ENCODE measurements around the gene USP17L12. TPM values are rescaled to one million over a fixed set of nuclear protein-coding genes. Genes with fewer than 3 reads are reported as not detected.
"Not testable (repeated sequence)": the region's sequence is repeated elsewhere in the genome, so short reads cannot be mapped to it uniquely, and the experiment has no call there.

The USP17L12 gene
- total RNA-seq (2014; rRNA removed; shearing (Covaris generic)) = not detected in 2 replicates

- H3K27ac ChIP-seq; H3K4me1 ChIP-seq; DNase-seq; H3K4me3 ChIP-seq; H3K9me3 ChIP-seq (replicated peaks); H3K27me3 ChIP-seq; H3K36me3 ChIP-seq: not testable (repeated sequence)
Measured at GRCh38 chr4:9219852-9220251, at the start of gene USP17L12. TSS of gene USP17L12 (plus strand) at chr4:9220152. CDS start at chr4:9220152, 0 bp downstream.

DNA sequence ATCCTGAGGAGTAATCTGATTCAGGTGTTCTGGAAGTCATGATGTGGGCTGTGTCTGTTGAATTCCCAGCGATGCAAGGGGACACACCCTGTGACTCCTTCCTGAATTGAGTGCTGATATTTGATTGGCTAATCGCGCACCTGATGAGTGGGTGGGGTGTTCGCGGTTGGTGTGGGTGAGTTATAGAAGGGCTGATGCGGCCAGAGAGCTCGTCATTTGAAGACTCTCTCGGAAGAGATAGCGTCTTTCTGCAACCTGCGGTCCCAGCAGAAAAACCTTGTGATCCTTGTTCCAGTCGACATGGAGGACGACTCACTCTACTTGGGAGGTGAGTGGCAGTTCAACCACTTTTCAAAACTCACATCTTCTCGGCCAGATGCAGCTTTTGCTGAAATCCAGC lies 9.6 kb upstream of the USP17L12 start, which contains the start of gene USP17L10:
Gene USP17L10, plus strand, starts transcription at position 301 of the 400 bp plus-strand sequence. Its CDS starts 0 bp downstream, at position 301.
- H3K36me3 ChIP-seq; H3K27me3 ChIP-seq; H3K4me1 ChIP-seq; H3K27ac ChIP-seq; H3K4me3 ChIP-seq; H3K9me3 ChIP-seq (replicated peaks); DNase-seq: not testable (repeated sequence)

GRCh38 chr4:9214701-9215100 lies 5.3 kb upstream of the USP17L12 start:
- H3K27me3 ChIP-seq; H3K4me1 ChIP-seq; H3K9me3 ChIP-seq (replicated peaks); H3K36me3 ChIP-seq; H3K27ac ChIP-seq; DNase-seq; H3K4me3 ChIP-seq: not testable (repeated sequence)

DNA sequence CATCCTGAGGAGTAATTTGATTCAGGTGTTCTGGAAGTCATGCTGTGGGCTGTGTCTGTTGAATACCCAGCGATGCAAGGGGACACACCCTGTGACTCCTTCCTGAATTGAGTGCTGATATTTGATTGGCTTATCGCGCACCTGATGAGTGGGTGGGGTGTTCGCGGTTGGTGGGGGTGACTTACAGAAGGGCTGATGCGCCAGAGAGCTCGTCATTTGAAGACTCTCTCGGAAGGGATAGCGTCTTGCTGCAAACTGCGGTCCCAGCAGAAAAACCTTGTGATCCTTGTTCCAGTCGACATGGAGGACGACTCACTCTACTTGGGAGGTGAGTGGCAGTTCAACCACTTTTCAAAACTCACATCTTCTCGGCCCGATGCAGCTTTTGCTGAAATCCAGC lies 4.8 kb upstream of the USP17L12 start, which contains the start of gene USP17L11:
Gene USP17L11, plus strand, starts transcription at position 301 of the 400 bp plus-strand sequence. Its CDS starts 0 bp downstream, at position 301.
- not testable (repeated sequence) for H3K4me3 ChIP-seq; H3K36me3 ChIP-seq; DNase-seq; H3K27me3 ChIP-seq; H3K27ac ChIP-seq; H3K4me1 ChIP-seq; H3K9me3 ChIP-seq (replicated peaks)

- not testable (repeated sequence) for H3K36me3 ChIP-seq; H3K9me3 ChIP-seq (replicated peaks); DNase-seq; H3K27me3 ChIP-seq; H3K27ac ChIP-seq; H3K4me3 ChIP-seq; H3K4me1 ChIP-seq
Measured at GRCh38 chr4:9224596-9224995, 4.6 kb downstream of the USP17L12 start, which contains the start of gene USP17L13. TSS of gene USP17L13 (plus strand) at chr4:9224896. CDS start at chr4:9224896, 0 bp downstream.

DNA sequence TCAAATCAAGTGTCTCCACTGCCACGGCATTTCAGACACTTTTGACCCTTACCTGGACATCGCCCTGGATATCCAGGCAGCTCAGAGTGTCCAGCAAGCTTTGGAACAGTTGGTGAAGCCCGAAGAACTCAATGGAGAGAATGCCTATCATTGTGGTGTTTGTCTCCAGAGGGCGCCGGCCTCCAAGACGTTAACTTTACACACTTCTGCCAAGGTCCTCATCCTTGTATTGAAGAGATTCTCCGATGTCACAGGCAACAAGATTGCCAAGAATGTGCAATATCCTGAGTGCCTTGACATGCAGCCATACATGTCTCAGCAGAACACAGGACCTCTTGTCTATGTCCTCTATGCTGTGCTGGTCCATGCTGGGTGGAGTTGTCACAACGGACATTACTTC lies 10.3 kb downstream of the USP17L12 start:
- not testable (repeated sequence) for H3K4me3 ChIP-seq; H3K36me3 ChIP-seq; H3K27me3 ChIP-seq; H3K27ac ChIP-seq; DNase-seq; H3K4me1 ChIP-seq; H3K9me3 ChIP-seq (replicated peaks)

DNA sequence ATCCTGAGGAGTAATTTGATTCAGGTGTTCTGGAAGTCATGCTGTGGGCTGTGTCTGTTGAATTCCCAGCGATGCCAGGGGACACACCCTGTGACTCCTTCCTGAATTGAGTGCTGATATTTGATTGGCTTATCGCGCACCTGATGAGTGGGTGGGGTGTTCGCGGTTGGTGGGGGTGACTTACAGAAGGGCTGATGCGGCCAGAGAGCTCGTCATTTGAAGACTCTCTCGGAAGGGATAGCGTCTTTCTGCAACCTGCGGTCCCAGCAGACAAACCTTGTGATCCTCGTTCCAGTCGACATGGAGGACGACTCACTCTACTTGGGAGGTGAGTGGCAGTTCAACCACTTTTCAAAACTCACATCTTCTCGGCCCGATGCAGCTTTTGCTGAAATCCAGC lies 14.1 kb downstream of the USP17L12 start, which contains the start of gene USP17L15:
Gene USP17L15, plus strand, starts transcription at position 301 of the 400 bp plus-strand sequence. Its CDS starts 0 bp downstream, at position 301.
- DNase-seq; H3K36me3 ChIP-seq; H3K4me3 ChIP-seq; H3K4me1 ChIP-seq; H3K27ac ChIP-seq; H3K27me3 ChIP-seq; H3K9me3 ChIP-seq (replicated peaks): not testable (repeated sequence)

DNA sequence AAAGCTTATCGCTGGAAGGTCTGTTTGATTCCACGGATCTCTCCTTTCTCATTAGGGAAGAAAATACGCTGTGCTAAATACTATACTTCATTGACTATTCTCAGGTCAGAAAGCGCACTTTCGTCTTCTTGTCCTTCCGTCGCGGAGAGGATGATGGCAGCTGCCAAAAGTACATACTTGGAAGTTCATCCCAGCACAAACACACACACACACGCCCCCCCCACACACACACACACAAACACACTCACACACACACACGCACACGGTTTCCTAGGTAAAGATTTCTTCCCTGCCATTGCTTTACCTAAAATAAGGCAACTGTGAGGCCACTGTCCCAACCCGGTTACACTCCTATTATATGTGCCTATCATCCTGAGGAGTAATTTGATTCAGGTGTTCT lies 18.5 kb downstream of the USP17L12 start:
- H3K27ac ChIP-seq; H3K4me3 ChIP-seq; H3K9me3 ChIP-seq (replicated peaks); H3K27me3 ChIP-seq; H3K4me1 ChIP-seq; H3K36me3 ChIP-seq: not testable (repeated sequence)
- peak; percentile 0 to 2 for DNase-seq

DNA sequence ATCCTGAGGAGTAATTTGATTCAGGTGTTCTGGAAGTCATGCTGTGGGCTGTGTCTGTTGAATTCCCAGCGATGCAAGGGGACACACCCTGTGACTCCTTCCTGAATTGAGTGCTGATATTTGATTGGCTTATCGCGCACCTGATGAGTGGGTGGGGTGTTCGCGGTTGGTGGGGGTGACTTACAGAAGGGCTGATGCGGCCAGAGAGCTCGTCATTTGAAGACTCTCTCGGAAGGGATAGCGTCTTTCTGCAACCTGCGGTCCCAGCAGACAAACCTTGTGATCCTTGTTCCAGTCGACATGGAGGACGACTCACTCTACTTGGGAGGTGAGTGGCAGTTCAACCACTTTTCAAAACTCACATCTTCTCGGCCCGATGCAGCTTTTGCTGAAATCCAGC lies 23.6 kb downstream of the USP17L12 start, which contains the start of gene USP17L17:
Gene USP17L17, plus strand, starts transcription at position 301 of the 400 bp plus-strand sequence. Its CDS starts 0 bp downstream, at position 301.
- H3K27me3 ChIP-seq; H3K36me3 ChIP-seq; H3K4me3 ChIP-seq; H3K27ac ChIP-seq; H3K4me1 ChIP-seq; H3K9me3 ChIP-seq (replicated peaks); DNase-seq: not testable (repeated sequence)

DNA sequence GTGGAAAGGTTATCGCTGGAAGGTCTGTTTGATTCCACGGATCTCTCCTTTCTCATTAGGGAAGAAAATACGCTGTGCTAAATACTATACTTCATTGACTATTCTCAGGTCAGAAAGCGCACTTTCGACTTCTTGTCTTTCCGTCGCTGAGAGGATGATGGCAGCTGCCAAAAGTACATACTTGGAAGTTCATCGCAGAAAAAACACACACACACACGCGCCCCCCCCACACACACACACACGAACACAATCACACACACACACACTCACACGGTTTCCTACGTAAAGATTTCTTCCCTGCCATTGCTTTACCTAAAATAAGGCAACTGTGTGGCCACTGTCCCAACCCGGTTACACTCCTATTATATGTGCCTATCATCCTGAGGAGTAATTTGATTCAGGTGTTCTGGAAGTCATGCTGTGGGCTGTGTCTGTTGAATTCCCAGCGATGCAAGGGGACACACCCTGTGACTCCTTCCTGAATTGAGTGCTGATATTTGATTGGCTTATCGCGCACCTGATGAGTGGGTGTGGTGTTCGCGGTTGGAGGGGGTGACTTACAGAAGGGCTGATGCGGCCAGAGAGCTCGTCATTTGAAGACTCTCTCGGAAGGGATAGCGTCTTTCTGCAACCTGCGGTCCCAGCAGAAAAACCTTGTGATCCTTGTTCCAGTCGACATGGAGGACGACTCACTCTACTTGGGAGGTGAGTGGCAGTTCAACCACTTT lies 28.2 kb downstream of the USP17L12 start, which contains the start of gene USP17L18:
Gene USP17L18, plus strand, starts transcription at position 678 of the 728 bp plus-strand sequence. Its CDS starts 0 bp downstream, at position 678.
- not testable (repeated sequence) for H3K9me3 ChIP-seq (replicated peaks); H3K4me1 ChIP-seq; H3K4me3 ChIP-seq; H3K27ac ChIP-seq; H3K27me3 ChIP-seq; H3K36me3 ChIP-seq
- DNase-seq = peak; percentile 0 to 3

DNA sequence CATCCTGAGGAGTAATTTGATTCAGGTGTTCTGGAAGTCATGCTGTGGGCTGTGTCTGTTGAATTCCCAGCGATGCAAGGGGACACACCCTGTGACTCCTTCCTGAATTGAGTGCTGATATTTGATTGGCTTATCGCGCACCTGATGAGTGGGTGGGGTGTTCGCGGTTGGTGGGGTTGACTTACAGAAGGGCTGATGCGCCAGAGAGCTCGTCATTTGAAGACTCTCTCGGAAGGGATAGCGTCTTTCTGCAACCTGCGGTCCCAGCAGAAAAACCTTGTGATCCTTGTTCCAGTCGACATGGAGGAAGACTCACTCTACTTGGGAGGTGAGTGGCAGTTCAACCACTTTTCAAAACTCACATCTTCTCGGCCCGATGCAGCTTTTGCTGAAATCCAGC lies 33.1 kb downstream of the USP17L12 start, which contains the start of gene USP17L19:
Gene USP17L19, plus strand, starts transcription at position 301 of the 400 bp plus-strand sequence. Its CDS starts 0 bp downstream, at position 301.
- H3K4me3 ChIP-seq; H3K27ac ChIP-seq; H3K27me3 ChIP-seq; H3K36me3 ChIP-seq; H3K4me1 ChIP-seq; H3K9me3 ChIP-seq (replicated peaks); DNase-seq: not testable (repeated sequence)

DNA sequence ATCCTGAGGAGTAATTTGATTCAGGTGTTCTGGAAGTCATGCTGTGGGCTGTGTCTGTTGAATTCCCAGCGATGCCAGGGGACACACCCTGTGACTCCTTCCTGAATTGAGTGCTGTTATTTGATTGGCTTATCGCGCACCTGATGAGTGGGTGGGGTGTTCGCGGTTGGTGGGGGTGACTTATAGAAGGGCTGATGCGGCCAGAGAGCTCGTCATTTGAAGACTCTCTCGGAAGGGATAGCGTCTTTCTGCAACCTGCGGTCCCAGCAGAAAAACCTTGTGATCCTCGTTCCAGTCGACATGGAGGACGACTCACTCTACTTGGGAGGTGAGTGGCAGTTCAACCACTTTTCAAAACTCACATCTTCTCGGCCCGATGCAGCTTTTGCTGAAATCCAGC lies 37.9 kb downstream of the USP17L12 start, which contains the start of gene USP17L20:
Gene USP17L20, plus strand, starts transcription at position 301 of the 400 bp plus-strand sequence. Its CDS starts 0 bp downstream, at position 301.
- H3K27me3 ChIP-seq; DNase-seq; H3K4me1 ChIP-seq; H3K36me3 ChIP-seq; H3K9me3 ChIP-seq (replicated peaks); H3K4me3 ChIP-seq; H3K27ac ChIP-seq: not testable (repeated sequence)

DNA sequence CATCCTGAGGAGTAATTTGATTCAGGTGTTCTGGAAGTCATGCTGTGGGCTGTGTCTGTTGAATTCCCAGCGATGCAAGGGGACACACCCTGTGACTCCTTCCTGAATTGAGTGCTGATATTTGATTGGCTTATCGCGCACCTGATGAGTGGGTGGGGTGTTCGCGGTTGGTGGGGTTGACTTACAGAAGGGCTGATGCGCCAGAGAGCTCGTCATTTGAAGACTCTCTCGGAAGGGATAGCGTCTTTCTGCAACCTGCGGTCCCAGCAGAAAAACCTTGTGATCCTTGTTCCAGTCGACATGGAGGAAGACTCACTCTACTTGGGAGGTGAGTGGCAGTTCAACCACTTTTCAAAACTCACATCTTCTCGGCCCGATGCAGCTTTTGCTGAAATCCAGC lies 42.6 kb downstream of the USP17L12 start, which contains the start of gene USP17L21:
Gene USP17L21, plus strand, starts transcription at position 301 of the 400 bp plus-strand sequence. Its CDS starts 0 bp downstream, at position 301.
- not testable (repeated sequence) for H3K27me3 ChIP-seq; H3K36me3 ChIP-seq; DNase-seq; H3K27ac ChIP-seq; H3K9me3 ChIP-seq (replicated peaks); H3K4me3 ChIP-seq; H3K4me1 ChIP-seq

DNA sequence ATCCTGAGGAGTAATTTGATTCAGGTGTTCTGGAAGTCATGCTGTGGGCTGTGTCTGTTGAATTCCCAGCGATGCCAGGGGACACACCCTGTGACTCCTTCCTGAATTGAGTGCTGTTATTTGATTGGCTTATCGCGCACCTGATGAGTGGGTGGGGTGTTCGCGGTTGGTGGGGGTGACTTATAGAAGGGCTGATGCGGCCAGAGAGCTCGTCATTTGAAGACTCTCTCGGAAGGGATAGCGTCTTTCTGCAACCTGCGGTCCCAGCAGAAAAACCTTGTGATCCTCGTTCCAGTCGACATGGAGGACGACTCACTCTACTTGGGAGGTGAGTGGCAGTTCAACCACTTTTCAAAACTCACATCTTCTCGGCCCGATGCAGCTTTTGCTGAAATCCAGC lies 47.4 kb downstream of the USP17L12 start, which contains the start of gene USP17L22:
Gene USP17L22, plus strand, starts transcription at position 301 of the 400 bp plus-strand sequence. Its CDS starts 0 bp downstream, at position 301.
- H3K36me3 ChIP-seq; H3K9me3 ChIP-seq (replicated peaks); DNase-seq; H3K4me1 ChIP-seq; H3K27me3 ChIP-seq; H3K4me3 ChIP-seq; H3K27ac ChIP-seq: not testable (repeated sequence)

All from SJCRH30 (cell line).